T47D (cell line): ENCODE measurements around the gene PARVA.
A peak's percentile ranks its signal among the peaks of the same experiment; 100 is the strongest.

Source experiments
- DNase-seq, 2 experiments: peaks; one replicate each; pipeline versions ENCODE4 v3.0.0 to v3.0.0-alpha.2; 2011 to 2012; ENCODE audit warnings: low read depth in 1 of 2, low spot score in 1 of 2
- JUND ChIP-seq: IDR thresholded peaks from 2 replicates; pipeline ENCODE4 v1.6.1; 2012; ENCODE audit warnings: low read depth
- in situ Hi-C: cut with HindIII; loops from 2 replicates; pipeline ENCODE4 v1.10.0; 2016; ENCODE audit warnings: low sequenced_read_pairs, low pct_unique_long_range_greater_than_20kb

Gene PARVA

GRCh38 chr11:12464303-12464702 is 86.9 kb downstream of the PARVA start:
- no peak for TF ChIP-seq JUND
- DNase-seq: no peak
- in situ Hi-C loops: no loop called here

GRCh38 chr11:12465332-12465731 is 88.0 kb downstream of the PARVA start:
- in situ Hi-C loops: no loop called here
- DNase-seq: no peak
- TF ChIP-seq JUND: no peak

- in situ Hi-C loops: no loop called here
- no peak for DNase-seq
- TF ChIP-seq JUND: no peak
These were observed 90.2 kb downstream of the PARVA start for GRCh38 chr11:12467610-12468009.

GRCh38 chr11:12469451-12469850 is 92.1 kb downstream of the PARVA start:
- in situ Hi-C loops: no loop called here
- no peak for DNase-seq
- no peak for TF ChIP-seq JUND

DNA sequence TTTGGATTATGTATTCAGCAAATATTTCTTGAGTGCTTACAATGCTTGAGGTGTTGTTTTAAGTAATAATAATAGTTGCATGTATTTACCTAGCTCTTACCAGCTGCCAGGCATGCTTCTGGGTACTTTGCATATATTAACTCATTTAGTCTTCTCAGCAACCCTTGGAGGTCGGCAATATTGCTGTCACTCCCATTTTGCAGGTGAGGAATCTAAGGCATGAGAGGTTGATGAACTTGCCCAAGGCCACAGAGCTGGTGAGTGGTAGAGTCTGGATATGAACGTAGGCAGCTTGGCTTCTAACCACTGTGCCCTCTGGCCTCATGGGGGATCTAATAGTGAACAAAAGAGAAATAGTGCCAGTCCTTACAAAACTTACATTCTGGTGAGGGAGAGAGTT is 92.9 kb downstream of the PARVA start:
- no peak for TF ChIP-seq JUND
- DNase-seq: no peak
- in situ Hi-C loops: no loop called here

- in situ Hi-C loops: no loop called here
- TF ChIP-seq JUND: no peak
- peak in 1 of 2 experiments; percentile 4 for DNase-seq
These were observed 95.1 kb downstream of the PARVA start for GRCh38 chr11:12472401-12473005.

GRCh38 chr11:12473381-12473780 is 96.0 kb downstream of the PARVA start:
- in situ Hi-C loops: no loop called here
- no peak for DNase-seq
- no peak for TF ChIP-seq JUND

DNA sequence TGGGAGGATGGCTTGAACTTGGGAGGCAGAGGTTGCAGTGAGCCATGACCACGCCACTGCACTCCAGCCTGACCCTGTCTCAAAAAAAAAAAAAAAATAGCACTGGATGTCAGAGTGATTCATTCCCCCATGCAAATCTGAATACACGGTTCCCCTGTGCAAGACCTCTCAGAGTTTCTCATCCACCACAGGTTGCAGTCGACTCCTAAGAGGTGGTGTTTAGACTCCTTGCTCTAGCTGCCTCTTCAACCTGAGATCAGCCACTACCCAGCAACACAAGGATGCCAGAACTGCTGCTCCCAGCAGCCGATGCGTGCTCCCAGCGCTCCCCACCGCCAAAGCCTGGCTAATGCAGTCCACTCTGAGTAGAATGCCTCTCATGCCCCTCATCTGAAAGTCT is 97.5 kb downstream of the PARVA start:
- DNase-seq: no peak
- in situ Hi-C loops: no loop called here
- no peak for TF ChIP-seq JUND

DNA sequence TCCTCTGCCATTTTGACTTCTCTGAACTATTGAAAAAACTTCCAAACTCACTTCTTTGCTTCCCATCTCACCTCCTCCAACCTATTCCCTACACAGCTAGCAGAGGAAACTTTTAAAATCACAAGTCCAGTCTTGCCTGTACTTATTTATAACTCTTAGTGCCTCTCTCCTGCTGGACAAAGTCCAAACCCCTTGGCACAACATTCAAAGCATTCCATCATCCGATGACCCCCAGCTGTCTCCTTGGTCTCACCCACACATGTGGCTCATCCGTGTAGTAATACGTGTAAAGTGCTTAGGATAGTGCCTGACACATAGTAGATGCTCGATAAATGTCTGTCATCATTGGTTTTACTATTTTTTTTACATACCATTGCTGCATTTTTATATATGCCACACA is 101.4 kb downstream of the PARVA start:
- TF ChIP-seq JUND: no peak
- in situ Hi-C loops: no loop called here
- no peak for DNase-seq

DNA sequence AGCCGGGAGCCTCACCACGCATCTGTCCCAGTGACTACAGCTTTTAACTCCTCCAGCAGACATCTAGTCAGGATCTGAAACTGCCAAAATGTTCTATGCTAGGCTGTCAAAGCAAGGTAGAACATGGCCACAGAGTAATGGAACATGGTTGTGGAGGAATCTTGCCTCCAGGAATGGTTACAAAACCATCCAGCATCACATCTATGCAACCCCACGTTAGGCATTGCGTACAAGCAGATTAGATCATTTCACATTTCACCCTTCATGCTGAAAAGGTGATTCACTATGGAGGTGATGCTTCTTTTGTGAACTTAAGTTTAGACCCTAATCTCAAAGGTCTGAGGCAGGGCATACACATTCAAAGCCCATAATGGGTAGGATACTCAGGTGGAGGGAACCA is 103.0 kb downstream of the PARVA start:
- in situ Hi-C loops: no loop called here
- TF ChIP-seq JUND: no peak
- no peak for DNase-seq

DNA sequence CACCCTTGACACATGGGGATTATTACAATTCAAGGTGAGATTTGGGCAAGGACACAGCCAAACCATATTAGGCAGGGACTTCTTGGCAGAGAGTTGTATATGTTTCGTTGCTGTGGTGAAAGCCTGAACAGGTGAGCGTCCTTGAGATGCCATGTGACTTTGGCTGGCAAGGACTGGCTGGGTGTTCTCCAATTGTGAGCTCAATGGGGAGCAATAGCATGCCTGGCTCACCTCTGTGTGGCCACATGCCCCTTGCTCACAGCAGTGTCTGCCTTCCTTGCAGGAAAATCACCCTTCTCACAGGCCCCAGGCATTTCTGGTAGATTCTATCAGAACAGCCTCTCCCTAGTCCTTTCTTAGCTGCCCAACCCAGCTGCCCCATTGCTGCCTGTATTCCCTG is 105.5 kb downstream of the PARVA start:
- no peak for TF ChIP-seq JUND
- DNase-seq: peak in 1 of 2 experiments; percentile 25
- in situ Hi-C loops: no loop called here

DNA sequence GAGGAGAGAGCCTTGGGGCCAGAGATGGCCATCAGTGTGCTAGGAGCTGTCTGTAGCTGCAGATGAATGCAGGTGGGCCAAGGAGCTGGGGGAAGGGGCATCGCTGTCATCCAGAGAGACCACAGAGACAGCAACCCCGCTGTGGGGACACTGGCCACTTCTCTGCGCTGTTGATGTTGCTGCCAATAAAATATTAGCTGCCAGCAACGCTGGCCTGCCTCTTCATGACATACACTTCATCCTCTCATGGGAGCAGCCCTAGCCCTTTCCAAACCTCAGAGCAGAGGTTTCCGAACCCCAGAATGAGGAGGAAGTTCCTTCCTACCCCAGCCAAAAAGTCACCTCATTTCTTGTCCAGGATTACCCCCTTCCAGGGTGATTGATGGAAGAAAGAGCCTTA is 106.2 kb downstream of the PARVA start:
- in situ Hi-C loops: no loop called here
- no peak for DNase-seq
- no peak for TF ChIP-seq JUND

DNA sequence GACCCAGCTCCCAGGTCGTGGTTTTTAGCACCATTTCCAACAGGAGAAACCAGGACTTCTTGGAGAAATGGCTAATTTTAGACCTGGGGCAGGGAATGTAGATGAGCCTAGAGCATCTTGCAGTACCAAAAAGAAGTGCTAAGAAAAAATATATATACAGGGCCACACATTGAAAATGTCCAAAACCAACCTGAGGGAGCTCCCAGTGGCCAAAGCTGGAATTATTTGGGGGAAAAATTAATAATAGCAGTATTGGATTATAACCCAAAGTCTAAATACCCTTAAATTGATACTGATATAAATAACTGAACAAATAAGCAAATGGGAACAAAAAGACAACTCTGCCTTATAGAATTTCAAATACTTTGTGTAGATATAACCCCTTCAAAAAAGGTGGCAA is 108.0 kb downstream of the PARVA start:
- no peak for DNase-seq
- in situ Hi-C loops: no loop called here
- TF ChIP-seq JUND: no peak

DNA sequence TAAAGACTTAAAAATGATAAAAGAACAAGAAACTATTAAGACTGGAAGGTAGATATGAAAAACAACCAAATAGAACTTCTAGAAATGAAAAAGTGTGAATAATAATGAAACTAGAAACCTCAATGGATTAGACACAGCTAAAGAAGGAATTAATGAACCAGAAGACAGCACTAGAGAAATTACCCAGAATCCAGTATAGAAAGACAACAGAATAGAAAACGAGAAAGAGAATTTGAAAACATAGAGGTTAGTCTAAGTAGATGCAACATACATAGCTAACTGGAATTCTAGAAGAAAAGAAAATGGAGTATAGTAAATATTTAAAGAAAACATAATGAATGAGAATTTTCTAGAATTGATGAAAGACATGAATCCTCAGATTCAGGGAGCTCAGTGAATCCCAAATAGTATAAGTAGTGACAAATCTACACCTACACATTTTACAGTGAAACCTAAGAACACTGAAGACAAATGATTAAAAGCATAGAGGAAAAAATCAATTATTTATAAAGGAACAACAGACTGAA is 111.9 kb downstream of the PARVA start:
- no peak for TF ChIP-seq JUND
- in situ Hi-C loops: no loop called here
- no peak for DNase-seq
